IPS-18c (cell line): ENCODE data around the gene TSPAN11.

Source experiments
- H3K4me3 ChIP-seq: 2 replicates; pipeline ENCODE4 v1.7.0; 2013; ENCODE audit warnings: low read depth, mild to moderate bottlenecking, low read length, moderate library complexity; ENCODE audit not compliant: insufficient read depth
- H3K9me3 ChIP-seq: one replicate; pipeline ENCODE4 v1.6.1; 2013; ENCODE audit warnings: mild to moderate bottlenecking, low read length, moderate library complexity; ENCODE audit not compliant: control insufficient read depth, insufficient read depth

TSPAN11 gene

GRCh38 chr12:30969606-30970395, 43.3 kb downstream of the TSPAN11 start:
- Histone ChIP-seq H3K9me3 (no peaks in the 10 kb centered on the region), H3K4me3 (no peak overlapping the region)

- no peaks in the 10 kb centered on the region for H3K9me3 ChIP-seq
- H3K4me3 ChIP-seq = no peak overlapping the region
Measured at GRCh38 chr12:30970559-30971197, 44.1 kb downstream of the TSPAN11 start.

- Histone ChIP-seq H3K4me3 (no peak overlapping the region), H3K9me3 (no peaks in the 10 kb centered on the region)
Measured at GRCh38 chr12:30972035-30972434, 45.5 kb downstream of the TSPAN11 start.

GRCh38 chr12:30973175-30973574, 46.6 kb downstream of the TSPAN11 start:
- H3K4me3 ChIP-seq = no peak overlapping the region

GRCh38 chr12:30973830-30974229, 47.3 kb downstream of the TSPAN11 start:
- Histone ChIP-seq H3K4me3 (no peak overlapping the region), H3K9me3 (no peaks in the 10 kb centered on the region)

More at GRCh38 chr12:30973175-30973574, 46.6 kb downstream of the TSPAN11 start:
- no peaks in the 10 kb centered on the region for H3K9me3 ChIP-seq

GRCh38 chr12:30974746-30975500, 48.4 kb downstream of the TSPAN11 start:
- Histone ChIP-seq H3K9me3 (no peaks in the 10 kb centered on the region), H3K4me3 (no peak overlapping the region)

- Histone ChIP-seq H3K4me3 (no peak overlapping the region), H3K9me3 (no peaks in the 10 kb centered on the region)
Measured at GRCh38 chr12:30975581-30975980, 49.0 kb downstream of the TSPAN11 start.

- no peaks in the 10 kb centered on the region for H3K9me3 ChIP-seq
- H3K4me3 ChIP-seq = no peak overlapping the region
Measured at GRCh38 chr12:30976206-30976605, 49.7 kb downstream of the TSPAN11 start.

- no peak overlapping the region for H3K4me3 ChIP-seq
- H3K9me3 ChIP-seq = no peaks in the 10 kb centered on the region
Measured at GRCh38 chr12:30977124-30977523, 50.6 kb downstream of the TSPAN11 start.

GRCh38 chr12:30977537-30978349, 51.2 kb downstream of the TSPAN11 start:
- H3K4me3 ChIP-seq = no peak overlapping the region
- no peaks in the 10 kb centered on the region for H3K9me3 ChIP-seq

GRCh38 chr12:30978639-30979038, 52.1 kb downstream of the TSPAN11 start:
- H3K4me3 ChIP-seq = no peak overlapping the region
- no peaks in the 10 kb centered on the region for H3K9me3 ChIP-seq

GRCh38 chr12:30979371-30980259, 53.1 kb downstream of the TSPAN11 start:
- H3K9me3 ChIP-seq = no peaks in the 10 kb centered on the region
- H3K4me3 ChIP-seq = no peak overlapping the region

GRCh38 chr12:30980955-30981662, 54.6 kb downstream of the TSPAN11 start:
- no peaks in the 10 kb centered on the region for H3K9me3 ChIP-seq

GRCh38 chr12:30982413-30982812, 55.9 kb downstream of the TSPAN11 start:
- H3K9me3 ChIP-seq = no peaks in the 10 kb centered on the region
- H3K4me3 ChIP-seq = no peak overlapping the region

More at GRCh38 chr12:30980955-30981662, 54.6 kb downstream of the TSPAN11 start:
- no peak overlapping the region for H3K4me3 ChIP-seq

- Histone ChIP-seq H3K9me3 (no peaks in the 10 kb centered on the region), H3K4me3 (no peak overlapping the region)
Measured at GRCh38 chr12:30985814-30986452, 59.4 kb downstream of the TSPAN11 start.
